NT2/D1 (cell line): Measurements from ENCODE around the gene INAFM2.
A peak's percentile ranks its signal among the peaks of the same experiment; 100 is the strongest.

Experiments
- DNase-seq: peaks from one replicate; pipeline ENCODE4 v3.0.0-alpha.2; 2011; ENCODE audit warnings: low read depth, low spot score
- H3K27me3 ChIP-seq: 2 replicates; pipeline ENCODE4 v1.6.0; 2011; ENCODE audit warnings: mild to moderate bottlenecking; ENCODE audit not compliant: insufficient read length, insufficient read depth
- H3K36me3 ChIP-seq: 2 replicates; pipeline ENCODE4 v1.6.1; 2011; ENCODE audit warnings: mild to moderate bottlenecking, low read length, mixed read lengths; ENCODE audit not compliant: insufficient read depth, insufficient read length
- H3K4me1 ChIP-seq: 2 replicates; pipeline ENCODE4 v1.5.1; 2011; ENCODE audit not compliant: insufficient read depth, insufficient read length
- H3K4me3 ChIP-seq: 2 replicates; pipeline ENCODE4 v1.5.1; 2011; ENCODE audit warnings: low read depth; ENCODE audit not compliant: insufficient read length
- H3K9ac ChIP-seq: 2 replicates; pipeline ENCODE4 v1.6.0; 2011; ENCODE audit warnings: low read depth; ENCODE audit not compliant: insufficient read length
- H3K9me3 ChIP-seq: 2 replicates; pipeline ENCODE4 v1.5.1; 2011; ENCODE audit warnings: mild to moderate bottlenecking, low read length; ENCODE audit not compliant: insufficient read depth
- SUZ12 ChIP-seq: IDR thresholded peaks from 2 replicates; pipeline ENCODE4 v1.6.1; 2011; ENCODE audit not compliant: insufficient read length, insufficient read depth; ENCODE audit errors: extremely low read depth
- YY1 ChIP-seq: IDR thresholded peaks from 2 replicates; pipeline ENCODE4 v1.6.1; 2011; ENCODE audit not compliant: insufficient read length, insufficient read depth
- ZNF274 ChIP-seq: IDR thresholded peaks from 2 replicates; pipeline ENCODE4 v1.6.1; 2011; ENCODE audit warnings: mild to moderate bottlenecking, low read depth, low read length

INAFM2 gene

DNA sequence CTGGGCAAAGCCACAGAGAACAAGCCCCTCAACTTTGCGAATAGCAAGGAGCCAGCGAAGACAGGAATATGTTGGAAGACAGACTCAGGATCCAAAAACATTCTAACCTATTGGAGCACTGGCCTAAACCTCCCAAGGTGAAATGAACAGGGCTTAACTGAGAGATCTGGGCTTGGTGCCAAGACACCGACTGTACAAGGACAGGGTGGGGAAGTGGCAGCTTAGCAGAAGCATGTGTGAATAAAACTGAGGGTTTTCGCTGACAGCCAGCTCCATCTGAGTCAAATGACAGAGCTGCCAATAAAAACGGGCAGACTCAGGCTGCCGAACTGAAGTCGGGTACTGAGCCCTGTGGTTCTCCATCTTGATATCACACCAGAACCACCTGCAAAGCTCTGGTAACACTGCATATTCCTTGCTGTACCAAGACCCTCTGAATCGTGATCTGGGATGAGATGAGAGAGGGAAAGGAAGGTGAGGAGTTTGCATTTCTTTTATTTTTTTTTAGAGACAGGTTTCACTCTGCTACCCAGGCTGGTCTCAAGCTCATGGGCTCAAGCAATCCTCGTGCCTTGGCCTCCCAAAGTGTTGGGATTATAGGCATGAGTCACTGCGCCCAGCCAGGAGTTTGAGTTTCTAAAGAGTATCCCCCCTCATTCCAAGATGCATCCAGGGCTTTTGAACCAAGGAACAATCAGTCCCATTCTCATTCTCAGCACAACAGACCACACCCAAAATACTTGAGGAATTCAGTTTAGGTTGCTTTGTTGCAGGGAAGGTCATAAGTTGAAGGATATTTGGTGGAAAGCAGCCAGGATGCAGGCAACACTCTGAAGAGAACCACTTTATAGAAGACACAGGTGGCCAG lies 9.7 kb upstream of the INAFM2 start:
- H3K36me3 ChIP-seq, result no peaks in the 10 kb centered on the region
- H3K4me3 ChIP-seq, result no peak overlapping the region
- peaks cover 9% of the 10 kb centered on the region for H3K4me1 ChIP-seq
- H3K9ac ChIP-seq, result no peak overlapping the region
- TF ChIP-seq ZNF274 (no peak), YY1 (no peak), SUZ12 (no peak)
- no peaks in the 10 kb centered on the region for H3K9me3 ChIP-seq
- peaks cover 4% of the 10 kb centered on the region for H3K27me3 ChIP-seq
- no peak for DNase-seq

GRCh38 chr15:40314723-40315276 lies 8.7 kb upstream of the INAFM2 start:
- no peaks in the 10 kb centered on the region for H3K9me3 ChIP-seq
- H3K4me1 ChIP-seq, result peaks cover 4% of the 10 kb centered on the region
- H3K27me3 ChIP-seq, result peaks cover 4% of the 10 kb centered on the region
- H3K4me3 ChIP-seq, result no peak overlapping the region
- TF ChIP-seq YY1 (no peak), SUZ12 (no peak), ZNF274 (no peak)
- no peak overlapping the region for H3K9ac ChIP-seq
- no peaks in the 10 kb centered on the region for H3K36me3 ChIP-seq
- no peak for DNase-seq

DNA sequence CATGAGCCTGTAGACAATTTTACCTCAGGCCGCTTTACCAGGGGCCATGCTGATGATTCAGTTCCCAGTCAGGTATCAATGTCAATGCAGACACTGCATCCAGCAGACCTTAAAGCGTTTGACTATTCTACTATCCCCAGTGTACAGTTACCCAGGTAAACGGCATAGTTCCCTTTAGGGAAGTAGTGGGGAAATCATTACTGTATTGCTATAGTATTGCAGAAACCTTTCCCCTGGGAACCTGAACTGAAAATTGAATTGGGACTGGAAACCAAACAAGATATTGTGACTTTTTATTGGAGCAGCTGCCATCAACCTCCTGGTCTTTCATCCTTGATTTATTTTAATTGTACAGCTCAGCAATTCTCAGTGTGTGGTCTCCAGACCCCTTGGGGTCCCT lies 6.6 kb upstream of the INAFM2 start:
- no peak for TF ChIP-seq YY1
- TF ChIP-seq ZNF274, result no peak
- TF ChIP-seq SUZ12, result no peak
- peaks cover 8% of the 10 kb centered on the region for H3K4me1 ChIP-seq
- H3K36me3 ChIP-seq, result no peaks in the 10 kb centered on the region
- no peak for DNase-seq
- H3K27me3 ChIP-seq, result peaks cover 3% of the 10 kb centered on the region
- no peaks in the 10 kb centered on the region for H3K9me3 ChIP-seq
- no peak overlapping the region for H3K9ac ChIP-seq
- H3K4me3 ChIP-seq, result no peak overlapping the region

- DNase-seq, result no peak
- Histone ChIP-seq H3K36me3 (no peaks in the 10 kb centered on the region), H3K9me3 (no peaks in the 10 kb centered on the region), H3K4me1 (peaks cover 13% of the 10 kb centered on the region), H3K4me3 (no peak overlapping the region), H3K27me3 (peaks cover 4% of the 10 kb centered on the region), H3K9ac (no peak overlapping the region)
- TF ChIP-seq ZNF274, result no peak
- TF ChIP-seq SUZ12, result no peak
- no peak for TF ChIP-seq YY1
Observed at GRCh38 chr15:40317580-40317979, 5.9 kb upstream of the INAFM2 start.

DNA sequence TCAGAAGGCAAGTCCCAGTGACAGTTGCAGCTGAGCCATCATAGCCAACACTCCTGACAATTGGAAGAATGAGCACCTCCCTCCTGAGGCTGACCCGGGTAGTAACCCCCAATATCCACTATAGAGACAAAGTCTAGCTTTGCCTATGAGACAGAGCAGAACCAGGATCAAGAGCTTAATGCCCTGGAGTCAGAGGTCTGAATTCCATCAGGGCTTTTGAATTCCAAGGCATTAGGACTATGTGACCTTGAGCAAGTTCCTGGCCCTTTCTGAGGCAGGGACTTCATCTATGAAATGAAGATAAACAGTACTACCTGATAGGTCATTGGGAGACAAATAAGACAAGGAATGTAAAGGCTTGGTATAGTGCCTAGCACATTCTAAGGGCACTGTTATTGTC lies 3.1 kb upstream of the INAFM2 start:
- no peak for DNase-seq
- H3K4me1 ChIP-seq, result peaks cover 15% of the 10 kb centered on the region
- H3K4me3 ChIP-seq, result no peak overlapping the region
- TF ChIP-seq ZNF274 (no peak), YY1 (no peak), SUZ12 (no peak)
- no peak overlapping the region for H3K9ac ChIP-seq
- no peaks in the 10 kb centered on the region for H3K36me3 ChIP-seq
- H3K27me3 ChIP-seq, result peaks cover 4% of the 10 kb centered on the region
- no peaks in the 10 kb centered on the region for H3K9me3 ChIP-seq

GRCh38 chr15:40320931-40321371 lies 2.5 kb upstream of the INAFM2 start:
- TF ChIP-seq SUZ12 (no peak), ZNF274 (no peak), YY1 (no peak)
- no peak overlapping the region for H3K9ac ChIP-seq
- H3K9me3 ChIP-seq, result no peaks in the 10 kb centered on the region
- peaks cover 5% of the 10 kb centered on the region for H3K36me3 ChIP-seq
- H3K4me3 ChIP-seq, result no peak overlapping the region
- peaks cover 15% of the 10 kb centered on the region for H3K4me1 ChIP-seq
- no peak for DNase-seq
- H3K27me3 ChIP-seq, result peaks cover 4% of the 10 kb centered on the region

DNA sequence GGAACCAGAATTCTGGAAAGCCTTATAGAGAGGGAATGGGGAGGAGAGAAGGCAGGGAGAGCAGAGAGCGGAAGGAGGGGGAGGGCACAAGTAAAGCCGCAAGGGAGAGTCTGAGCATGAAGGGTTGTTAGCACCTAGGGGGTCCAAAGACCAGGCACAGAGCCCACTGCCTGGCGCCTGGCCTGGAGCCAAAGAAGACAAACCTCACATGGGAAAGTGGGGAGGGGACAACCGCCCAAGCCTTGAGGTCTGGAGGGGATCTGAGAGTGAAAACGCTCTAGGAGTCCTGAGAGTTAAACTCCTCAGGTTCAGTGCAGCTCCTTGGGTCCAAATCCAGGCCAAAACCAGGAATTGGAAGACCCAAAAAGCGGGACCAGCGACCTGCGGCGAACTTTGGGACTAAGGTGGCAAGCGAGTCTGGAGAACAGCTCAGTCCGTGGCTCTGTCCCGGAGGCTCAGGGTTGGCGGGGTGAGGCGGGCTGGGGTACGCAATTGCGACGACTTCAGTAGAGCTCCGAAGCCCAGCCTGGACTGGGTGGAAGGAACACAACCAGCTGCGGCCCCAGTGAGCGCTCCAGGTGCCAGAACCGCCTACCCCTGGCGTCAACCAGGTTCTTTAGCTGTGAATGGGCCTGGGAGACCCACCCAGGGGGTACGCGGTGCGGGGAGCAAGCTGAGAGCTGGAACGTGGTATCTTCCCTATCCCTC lies 807 bp upstream of the INAFM2 start:
- Histone ChIP-seq H3K4me3 (peak overlapping the region; percentile 28), H3K4me1 (peaks cover 15% of the 10 kb centered on the region), H3K36me3 (peaks cover 14% of the 10 kb centered on the region), H3K9me3 (no peaks in the 10 kb centered on the region), H3K27me3 (peaks cover 4% of the 10 kb centered on the region), H3K9ac (peak overlapping the region; percentile 72)
- TF ChIP-seq SUZ12, result no peak
- no peak for TF ChIP-seq ZNF274
- no peak for DNase-seq
